H1 (cell line): ENCODE data around the gene RAPGEF1. TPM values are rescaled to one million over a fixed set of nuclear protein-coding genes. Genes with fewer than 3 reads are reported as not detected.

Experiments used
- CTCF ChIA-PET: fragments of 300-600 bp; sonication (Branson Sonifier 250); formaldehyde crosslinking; loops from one replicate; lab custom pipeline; 2021; ENCODE audit not compliant: partially characterized antibody; lab: Charles Lee
- POLR2A ChIA-PET: fragments of 300-600 bp; sonication (Branson Sonifier 250); formaldehyde crosslinking; loops from one replicate; lab custom pipeline; 2021; ENCODE audit warnings: inconsistent platforms; ENCODE audit not compliant: partially characterized antibody; lab: Charles Lee
- DNase-seq, 2 experiments: peaks; one replicate each; pipeline versions ENCODE4 v3.0.0 to v3.0.0-alpha.2; 2010 to 2022; ENCODE audit warnings: low spot score in 2 of 2, low read depth in 1 of 2, mixed read lengths in 1 of 2
- FAIRE-seq: peaks from 2 replicates; lab custom pipeline; 2011; peaks lifted over from hg19 to GRCh38; lab: Jason Lieb, UNC
- H2AFZ ChIP-seq: 2 replicates; pipeline ENCODE4 v1.8.1; 2012; ENCODE audit warnings: low read length, inconsistent platforms
- H2AK5ac ChIP-seq: 2 replicates; pipeline ENCODE4 v1.6.1; 2013; ENCODE audit warnings: low read depth, low read length
- H2BK120ac ChIP-seq: replicated peaks from 2 replicates; pipeline ENCODE3; 2013; ENCODE audit warnings: low read depth, low read length, inconsistent platforms
- H2BK12ac ChIP-seq: 2 replicates; pipeline ENCODE4 v1.6.1; 2013; ENCODE audit warnings: low read depth, low read length
- H2BK15ac ChIP-seq: 2 replicates; pipeline ENCODE4 v1.6.1; 2013; ENCODE audit warnings: low read length
- H2BK20ac ChIP-seq: 2 replicates; pipeline ENCODE4 v1.6.1; 2013; ENCODE audit warnings: low read length
- H2BK5ac ChIP-seq: 2 replicates; pipeline ENCODE4 v1.6.1; 2013; ENCODE audit warnings: low read depth, low read length
- H3K14ac ChIP-seq: 2 replicates; pipeline ENCODE4 v1.6.1; 2013; ENCODE audit warnings: inconsistent platforms; ENCODE audit not compliant: insufficient read length
- H3K18ac ChIP-seq: 2 replicates; pipeline ENCODE4 v1.6.1; 2013; ENCODE audit warnings: low read length; ENCODE audit errors: extremely low read depth
- H3K23ac ChIP-seq: 2 replicates; pipeline ENCODE4 v1.6.1; 2013; ENCODE audit warnings: inconsistent platforms; ENCODE audit not compliant: insufficient read length
- H3K23me2 ChIP-seq: 2 replicates; pipeline ENCODE4 v1.6.1; 2013; ENCODE audit warnings: low read depth, low read length
- H3K27ac ChIP-seq: 2 replicates; pipeline ENCODE4 v1.6.1; 2011; ENCODE audit warnings: low read depth, low read length, inconsistent platforms
- H3K27me3 ChIP-seq, 4 experiments: replicated peaks in 1 of 4; 1 replicate in 1 of 4; 2 replicates in 3 of 4; pipeline versions ENCODE4 v1.6.1 to v1.8.1; 2011 to 2013; ENCODE audit warnings: low read length in 3 of 4, mild to moderate bottlenecking in 3 of 4, inconsistent platforms in 2 of 4, mixed read lengths in 2 of 4, moderate library complexity in 1 of 4; ENCODE audit not compliant: control insufficient read depth in 3 of 4, insufficient read depth in 3 of 4; ENCODE audit errors: extremely low read depth in 1 of 4
- H3K36me3 ChIP-seq, 4 experiments: 2 replicates each; pipeline versions ENCODE4 v1.6.1 to v1.8.1; 2011 to 2013; ENCODE audit warnings: mild to moderate bottlenecking in 4 of 4, low read length in 3 of 4, moderate library complexity in 2 of 4, control low read depth in 1 of 4, inconsistent platforms in 1 of 4; ENCODE audit not compliant: insufficient read depth in 4 of 4, control insufficient read depth in 2 of 4
- H3K4ac ChIP-seq: replicated peaks from 2 replicates; pipeline ENCODE3; 2013; ENCODE audit warnings: low read length, low read depth, mixed read lengths, inconsistent platforms; ENCODE audit not compliant: insufficient read length
- H3K4me1 ChIP-seq, 4 experiments: replicated peaks in 1 of 4; 1 replicate in 1 of 4; 2 replicates in 3 of 4; pipeline versions ENCODE4 v1.6.1 to v1.8.1; 2011 to 2013; ENCODE audit warnings: low read length in 3 of 4, inconsistent platforms in 2 of 4, mixed read lengths in 1 of 4; ENCODE audit not compliant: insufficient read depth in 4 of 4, control insufficient read depth in 3 of 4
- H3K4me2 ChIP-seq, 2 experiments: 2 replicates each; pipeline versions ENCODE4 v1.6.1 to v1.8.1; 2011 to 2013; ENCODE audit warnings: low read depth in 2 of 2, low read length in 2 of 2, control low read depth in 1 of 2, inconsistent platforms in 1 of 2, mild to moderate bottlenecking in 1 of 2; ENCODE audit not compliant: insufficient read depth in 1 of 2
- H3K4me3 ChIP-seq, 4 experiments: fragments of 200-600, 300-600 bp in 1 of 4; sonication (generic), shearing (Covaris generic), sonication (Bioruptor Twin) in 1 of 4; 2 replicates each; pipeline versions ENCODE4 v1.5.1 to v1.8.1; 2011 to 2016; ENCODE audit warnings: low read length in 4 of 4, low read depth in 3 of 4, control low read depth in 2 of 4, inconsistent platforms in 2 of 4, mild to moderate bottlenecking in 2 of 4, mixed read lengths in 1 of 4, moderate library complexity in 1 of 4; ENCODE audit not compliant: insufficient read depth in 2 of 4; ENCODE audit errors: extremely low read depth in 1 of 4
- H3K56ac ChIP-seq: replicated peaks from 2 replicates; pipeline ENCODE3; 2013; ENCODE audit warnings: low read depth, mild to moderate bottlenecking, mixed read lengths, low read length, inconsistent platforms; ENCODE audit not compliant: insufficient read length
- H3K79me1 ChIP-seq: 2 replicates; pipeline ENCODE4 v1.6.1; 2013; ENCODE audit warnings: low read depth, low read length, control low read depth
- H3K79me2 ChIP-seq, 2 experiments: 2 replicates each; pipeline versions ENCODE4 v1.6.1 to v1.8.1; 2012 to 2013; ENCODE audit warnings: low read length in 2 of 2, mild to moderate bottlenecking in 2 of 2, inconsistent platforms in 1 of 2; ENCODE audit not compliant: insufficient read depth in 2 of 2, control insufficient read depth in 1 of 2
- H3K9ac ChIP-seq, 4 experiments: replicated peaks in 1 of 4; 1 replicate in 1 of 4; 2 replicates in 3 of 4; pipeline versions ENCODE4 v1.6.1 to v1.8.1; 2011 to 2013; ENCODE audit warnings: low read depth in 3 of 4, low read length in 3 of 4, control low read depth in 2 of 4, mild to moderate bottlenecking in 2 of 4, moderate library complexity in 2 of 4, inconsistent platforms in 1 of 4; ENCODE audit errors: extremely low read depth in 1 of 4
- H3K9me3 ChIP-seq, 2 experiments: 2 replicates each; pipeline versions ENCODE4 v1.6.1 to v1.8.1; 2012 to 2013; ENCODE audit warnings: mild to moderate bottlenecking in 2 of 2, moderate library complexity in 2 of 2, control low read depth in 1 of 2, inconsistent platforms in 1 of 2, low read depth in 1 of 2, low read length in 1 of 2, mixed read lengths in 1 of 2; ENCODE audit not compliant: insufficient read depth in 2 of 2
- H4K20me1 ChIP-seq, 2 experiments: replicated peaks in 1 of 2; 2 replicates each; pipeline versions ENCODE3 to v1.8.1; 2011 to 2013; ENCODE audit warnings: inconsistent platforms in 2 of 2, low read length in 2 of 2, mild to moderate bottlenecking in 1 of 2; ENCODE audit not compliant: insufficient read depth in 2 of 2, control insufficient read depth in 1 of 2
- H4K5ac ChIP-seq: 2 replicates; pipeline ENCODE4 v1.6.1; 2013; ENCODE audit warnings: low read length, low read depth, mixed read lengths, inconsistent platforms; ENCODE audit not compliant: insufficient read length
- H4K8ac ChIP-seq: 2 replicates; pipeline ENCODE4 v1.8.0; 2013; ENCODE audit warnings: mild to moderate bottlenecking, moderate library complexity, low read length, inconsistent platforms; ENCODE audit not compliant: insufficient read depth; ENCODE audit errors: extremely low read depth
- H4K91ac ChIP-seq: replicated peaks from 2 replicates; pipeline ENCODE3; 2013; ENCODE audit warnings: low read length, mixed read lengths, inconsistent platforms; ENCODE audit not compliant: insufficient read length
- CREB1 ChIP-seq: IDR thresholded peaks from 2 replicates; pipeline ENCODE4 v1.6.1; 2012; ENCODE audit warnings: inconsistent platforms
- NRF1 ChIP-seq: IDR thresholded peaks from 2 replicates; pipeline ENCODE4 v1.6.1; 2011; ENCODE audit warnings: mild to moderate bottlenecking, low read depth, low read length, improper control_type of control experiment
- RNF2 ChIP-seq: fragments of 200-900, 300-1000 bp; sonication (generic); IDR thresholded peaks from 2 replicates; pipeline ENCODE4 v1.7.1; 2016; ENCODE audit warnings: borderline replicate concordance, low read depth, mild to moderate bottlenecking, antibody characterized with exemption, low read length; ENCODE audit not compliant: poor library complexity, severe bottlenecking; ENCODE audit errors: missing control alignments
- SIX5 ChIP-seq: IDR thresholded peaks from 2 replicates; pipeline ENCODE4 v1.6.1; 2011; ENCODE audit warnings: mild to moderate bottlenecking, low read depth, low read length
- TAF1 ChIP-seq: IDR thresholded peaks from 2 replicates; pipeline ENCODE4 v1.6.1; 2011; ENCODE audit warnings: mild to moderate bottlenecking, low read depth, low read length
- WGBS, 2 experiments: shearing (Covaris generic) in 1 of 2; methylation state at CpG; one replicate each; pipeline versions ENCODE4 v1.1.6 to v1.1.7; 2013 to 2015; ENCODE audit warnings: low lambda C conversion rate in 2 of 2, mixed read lengths in 2 of 2, inconsistent platforms in 1 of 2, low coverage in 1 of 2, missing lambda C conversion rate in 1 of 2; ENCODE audit not compliant: insufficient replicate concordance in 2 of 2, insufficient coverage in 1 of 2, insufficient read length in 1 of 2; ENCODE audit errors: extremely low coverage in 1 of 2, missing lambda C conversion rate in 1 of 2; 5-methylcytosine and 5-hydroxymethylcytosine counted together
- polyA plus RNA-seq, 7 experiments: library from polyadenylated mRNA; depleted of rRNA in 3 of 7; stranded (reverse) in 5 of 7; unstranded in 2 of 7; fragments of >200 nt in 5 of 7; fragments of 200-250 nt in 2 of 7; gene quantifications; 1 replicate in 5 of 7; 2 replicates in 1 of 7; 4 replicates in 1 of 7; pipeline versions ENCODE4 v1.2.1 to v1.2.3, GENCODE V29; 2011 to 2013; ENCODE audit warnings: missing spikeins in 2 of 7, mixed read lengths in 2 of 7
- total RNA-seq: library from RNA; stranded (reverse); fragmentation: NEBNext Ultra II Directional; extraction: Animal tissue kit (Norgen Biotek cat#: 25700); gene quantifications from 2 replicates; pipeline ENCODE4 v1.2.1, GENCODE V29; 2021

RAPGEF1 gene
- total and polyA plus RNA-seq, 2 of the 8 experiments (the other 6 are each of a cell fraction or from before 2014, with no cell fraction given) = 29.7 to 78.9 TPM

DNA sequence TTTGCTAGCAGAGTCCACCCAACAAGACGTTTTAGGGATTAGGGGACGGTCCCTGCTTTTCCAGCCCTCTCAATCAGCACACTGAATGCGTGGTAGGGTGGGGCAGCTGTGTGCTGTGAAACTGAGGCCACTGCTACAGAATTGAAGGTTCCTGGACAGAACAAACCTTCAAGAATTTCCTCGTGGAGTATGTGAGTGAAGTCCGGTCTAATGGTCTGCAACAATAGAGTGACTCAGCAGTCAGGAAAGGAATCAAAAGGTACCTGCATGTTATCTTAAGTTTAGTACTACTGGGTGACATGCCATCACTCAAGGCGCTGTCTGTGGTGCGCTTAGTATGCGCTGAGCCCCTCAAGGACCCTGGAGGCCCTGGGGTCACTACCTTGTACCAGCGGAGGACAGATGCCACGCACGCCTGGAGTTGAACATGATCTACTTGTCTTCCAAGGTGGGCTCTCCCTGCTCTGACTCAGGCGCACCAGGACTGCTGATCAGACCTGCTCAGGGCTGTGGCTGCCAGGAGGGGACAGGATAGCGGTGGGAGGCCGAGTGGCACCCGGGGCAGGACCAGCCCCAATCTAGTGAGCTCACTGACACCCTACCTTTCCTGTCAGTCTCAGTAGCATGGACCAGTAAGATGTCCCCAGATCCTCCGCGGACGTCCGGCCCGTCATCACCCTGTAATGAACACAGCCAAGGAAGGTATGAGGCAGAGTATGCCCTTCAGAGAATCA, 144.0 kb downstream of the RAPGEF1 start:
- ChIA-PET POLR2A (interaction anchor here (1.3 kb wide), 1 partner anchor 9 kb away, joined by 3 read pairs; no protein-coding TSS in a partner anchor), CTCF (interaction anchor here (5.8 kb wide), 1 partner anchor 147 kb away, joined by 82 read pairs; the partner anchor contains the start of gene RAPGEF1)
- Histone ChIP-seq H3K79me1 (0 out of 2 replicates have a peak, but pooled peaks cover 3% of the 10 kb centered on the region), H3K23me2 (no peaks in the 10 kb centered on the region), H3K4me1 (no peaks in the 10 kb centered on the region), H4K5ac (no peak overlapping the region), H3K18ac (no peak overlapping the region), H2BK15ac (no peak overlapping the region), H3K23ac (no peak overlapping the region), H2AFZ (no peak overlapping the region), H3K27ac (no peak overlapping the region), H2BK20ac (no peak overlapping the region), H2AK5ac (no peak overlapping the region), H3K56ac (no peak overlapping the region), H3K9me3 (no peaks in the 10 kb centered on the region), H3K4ac (no peak overlapping the region), H3K4me3 (no peak overlapping the region), H3K36me3 (peaks cover 5 to 6% (median 5%) of the 10 kb centered on the region in 4 experiments; a peak in 7 of 8 replicates), H4K20me1 (peaks cover 2 to 4% of the 10 kb centered on the region in 2 experiments), H2BK120ac (no peak overlapping the region), H3K79me2 (no peaks in the 10 kb centered on the region), H3K9ac (no peak overlapping the region), H4K8ac (no peak overlapping the region), H3K27me3 (no peaks in the 10 kb centered on the region), H2BK12ac (no peak overlapping the region), H3K4me2 (no peak overlapping the region), H4K91ac (no peak overlapping the region), H3K14ac (no peak overlapping the region), H2BK5ac (no peak overlapping the region; the same call in 1 of the 2 replicates)
- WGBS, 2 experiments = 92% methylated on average over 19 of the region's 20 CpGs; no CpG with 5 or more reads in 1 of the 2 experiments
- no peak for DNase-seq
- FAIRE-seq = no peak
- no peak for TF ChIP-seq CREB1
- no peak for TF ChIP-seq NRF1
- no peak for TF ChIP-seq RNF2
- no peak for TF ChIP-seq SIX5
- TF ChIP-seq TAF1 = no peak
